Ovary (tissue), 9 donors: ENCODE results near the gene SLC45A2. TPM values are rescaled to one million over a fixed set of nuclear protein-coding genes. Genes with fewer than 3 reads are reported as not detected.

ENCODE experiments used
- DNase-seq, 5 donors: peaks; one replicate each; pipeline ENCODE4 v3.0.0-alpha.2; 2019 to 2020
- H3K27ac ChIP-seq, 2 donors: fragments of 200-600 bp; one replicate each; pipeline versions ENCODE4 v1.5.1 to v1.8.0; 2019 to 2022
- H3K27me3 ChIP-seq: fragments of 200-600 bp; one replicate; pipeline ENCODE4 v1.8.0; 2022
- H3K36me3 ChIP-seq: fragments of 200-600 bp; sonication (generic); one replicate; pipeline ENCODE4 v1.5.1; 2019
- H3K4me1 ChIP-seq: one replicate; pipeline ENCODE4 v1.8.1; 2013; ENCODE audit warnings: mild to moderate bottlenecking, moderate library complexity; ENCODE audit not compliant: insufficient read depth
- H3K4me3 ChIP-seq: fragments of 200-600 bp; sonication (generic); one replicate; pipeline ENCODE4 v1.5.1; 2017
- H3K9me3 ChIP-seq, 2 donors: fragments of 200-600 bp in 1 of 2; sonication (generic) in 1 of 2; one replicate each; pipeline versions ENCODE4 v1.5.1 to v1.8.1; 2013 to 2019; ENCODE audit warnings: mild to moderate bottlenecking in 1 of 2, moderate library complexity in 1 of 2
- EP300 ChIP-seq: sonication (generic); formaldehyde crosslinking; IDR thresholded peaks from one replicate; pipeline ENCODE4 v1.6.1; 2017; ENCODE audit warnings: antibody characterized with exemption
- POLR2A ChIP-seq: fragments of 450-650 bp; IDR thresholded peaks from one replicate; pipeline ENCODE4 v1.6.1; 2017; ENCODE audit warnings: antibody characterized with exemption, mild to moderate bottlenecking, moderate library complexity
- WGBS, 3 donors: extraction: QIAGEN DNeasy Blood & Tissue Kit in 1 of 3; methylation state at CpG; one replicate each; pipeline versions ENCODE4 v1.1.5 to v1.1.7; 2013 to 2017; 5-methylcytosine and 5-hydroxymethylcytosine counted together
- intact Hi-C, 4 donors: fragments of 100-400 bp; cut with DNase I; formaldehyde crosslinking; loops; one replicate each; pipeline versions ENCODE4 v1.11.0 to v1.15.1; 2022 to 2023
- polyA plus RNA-seq, 2 donors: library from polyadenylated mRNA; stranded (reverse); fragments of 200-250 nt in 1 of 2; fragments of 350-450 nt in 1 of 2; fragmentation: Illumina TruSeq in 1 of 2; extraction: RNeasy Lipid Tissue Mini Kit (QIAGEN cat#74804) in 1 of 2; gene quantifications; one replicate each; pipeline ENCODE4 v1.2.3, GENCODE V29; 2013 to 2014
- total RNA-seq, 7 donors: library from RNA; depleted of rRNA in 2 of 7; stranded (reverse); fragments of >200 nt in 2 of 7; fragmentation: NEBNext Ultra II Directional in 3 of 7; extraction: Animal tissue kit (Norgen Biotek cat#: 25700) in 3 of 7; gene quantifications; one replicate each; pipeline versions ENCODE4 v1.1.0 to v1.2.4, GENCODE V29; 2016 to 2023
- TF ChIP-seq, protein P1 (sequence below), 3 donors: fragments of 450-650 bp in 2 of 3; fragments of 200-600 bp in 1 of 3; IDR thresholded peaks; one replicate each; pipeline versions ENCODE4 v1.5.1 to v1.8.0; 2016 to 2022; ENCODE audit warnings: antibody characterized with exemption in 3 of 3, mild to moderate bottlenecking in 1 of 3
- donor health status: DM: no; HTN: no; CAD: no; lungs with moderate emphysema.
- donor health status: DM: no; HTN: no; CAD: no.
- donor health status: Bipolar disorder and iron deficiency.
- donor health status: DM: yes; HTN: yes; CAD: no.
- donor health status: DM: no; HTN: no; CAD: no.
- donor health status: DM: yes; HTN: yes; CAD: no.

SLC45A2 gene
- total and polyA plus RNA-seq, 9 donors = 0.15 TPM; not detected in 8

GRCh38 chr5:33969572-33970452, 14.7 kb downstream of the SLC45A2 start:
- Histone ChIP-seq H3K4me3 (no peak overlapping the region), H3K36me3 (no peaks in the 10 kb centered on the region), H3K9me3 (no peaks in the 10 kb centered on the region), H3K27ac (no peak overlapping the region), H3K4me1 (peaks cover 5% of the 10 kb centered on the region), H3K27me3 (no peaks in the 10 kb centered on the region)
- WGBS, 3 donors = 54 to 65% (median 58%) methylated on average over 10 of the region's 10 CpGs
- TF ChIP-seq POLR2A = no peak
- TF ChIP-seq, protein P1, sequence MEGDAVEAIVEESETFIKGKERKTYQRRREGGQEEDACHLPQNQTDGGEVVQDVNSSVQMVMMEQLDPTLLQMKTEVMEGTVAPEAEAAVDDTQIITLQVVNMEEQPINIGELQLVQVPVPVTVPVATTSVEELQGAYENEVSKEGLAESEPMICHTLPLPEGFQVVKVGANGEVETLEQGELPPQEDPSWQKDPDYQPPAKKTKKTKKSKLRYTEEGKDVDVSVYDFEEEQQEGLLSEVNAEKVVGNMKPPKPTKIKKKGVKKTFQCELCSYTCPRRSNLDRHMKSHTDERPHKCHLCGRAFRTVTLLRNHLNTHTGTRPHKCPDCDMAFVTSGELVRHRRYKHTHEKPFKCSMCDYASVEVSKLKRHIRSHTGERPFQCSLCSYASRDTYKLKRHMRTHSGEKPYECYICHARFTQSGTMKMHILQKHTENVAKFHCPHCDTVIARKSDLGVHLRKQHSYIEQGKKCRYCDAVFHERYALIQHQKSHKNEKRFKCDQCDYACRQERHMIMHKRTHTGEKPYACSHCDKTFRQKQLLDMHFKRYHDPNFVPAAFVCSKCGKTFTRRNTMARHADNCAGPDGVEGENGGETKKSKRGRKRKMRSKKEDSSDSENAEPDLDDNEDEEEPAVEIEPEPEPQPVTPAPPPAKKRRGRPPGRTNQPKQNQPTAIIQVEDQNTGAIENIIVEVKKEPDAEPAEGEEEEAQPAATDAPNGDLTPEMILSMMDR (IDR thresholded peaks at IDR 0.05) = peak in 2 of 3 donors; percentile 16 to 18
- intact Hi-C loops = no loop called here
- DNase-seq = no peak

DNA sequence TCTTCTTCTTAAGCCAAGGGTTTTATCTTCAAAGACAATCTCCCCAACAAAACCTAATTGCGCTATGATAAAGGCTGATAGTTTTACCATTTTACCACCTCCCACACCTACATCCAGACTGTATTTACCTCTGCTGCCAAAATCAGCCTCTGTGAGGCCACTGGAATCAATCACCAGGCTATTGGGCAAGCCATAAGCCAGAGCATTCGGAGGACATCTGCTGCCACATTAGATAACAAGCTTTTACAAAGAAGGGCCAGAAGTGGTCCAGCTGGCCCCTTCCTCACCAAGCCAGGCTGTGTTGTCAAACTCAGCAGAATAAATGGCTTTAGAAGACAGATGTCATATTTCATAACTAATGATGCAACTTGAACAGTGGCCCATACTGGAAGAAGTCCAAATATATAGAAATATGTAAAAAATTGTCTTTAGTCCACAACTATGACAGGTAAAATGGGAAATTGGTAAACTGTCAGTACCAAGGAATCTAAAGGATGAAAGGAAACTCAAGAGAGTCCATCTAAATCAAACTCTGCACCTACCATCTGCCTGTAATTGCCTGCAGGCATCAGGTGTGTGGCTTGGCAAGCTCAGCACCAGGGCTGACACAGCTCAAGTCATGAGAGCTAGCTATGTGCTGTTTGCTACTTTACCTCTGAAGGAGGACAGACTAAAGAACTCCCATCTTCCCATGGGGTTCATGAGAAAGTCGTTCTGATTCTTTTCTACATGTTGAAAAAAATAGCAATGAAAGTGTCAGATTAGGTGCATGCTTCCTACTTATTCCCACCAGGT, 16.1 kb downstream of the SLC45A2 start:
- Histone ChIP-seq H3K4me1 (peaks cover 2% of the 10 kb centered on the region), H3K9me3 (no peaks in the 10 kb centered on the region), H3K27me3 (no peaks in the 10 kb centered on the region), H3K4me3 (no peak overlapping the region), H3K36me3 (no peaks in the 10 kb centered on the region), H3K27ac (no peak overlapping the region)
- WGBS, 3 donors = 40 to 49% (median 43%) methylated on average over 3 of the region's 3 CpGs
- no peak for TF ChIP-seq EP300
- TF ChIP-seq, protein P1 (IDR thresholded peaks at IDR 0.05) = no peak
- TF ChIP-seq POLR2A = no peak
- intact Hi-C loops = no loop called here
- no peak for DNase-seq

DNA sequence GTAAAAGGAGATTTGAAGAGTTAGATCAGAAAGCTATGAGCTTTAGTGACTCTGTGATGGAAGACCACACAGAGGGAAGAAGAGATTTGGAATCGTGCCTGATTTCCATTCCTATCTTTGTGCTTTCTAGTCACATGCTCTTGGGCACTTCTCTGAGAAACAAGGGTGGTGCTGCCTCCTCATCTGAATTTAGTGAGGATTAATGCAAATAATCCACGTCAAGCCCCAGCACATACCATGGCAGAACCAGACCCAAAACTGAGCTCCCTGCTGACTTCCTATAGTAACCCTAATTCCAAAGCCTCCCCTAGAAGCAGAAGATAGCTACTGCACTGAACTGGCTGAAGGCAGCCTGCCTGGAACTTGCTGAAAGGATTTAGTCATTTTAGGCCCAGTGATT, 17.7 kb downstream of the SLC45A2 start:
- no peak for TF ChIP-seq POLR2A
- TF ChIP-seq, protein P1 (IDR thresholded peaks at IDR 0.05) = no peak
- TF ChIP-seq EP300 = no peak
- Histone ChIP-seq H3K4me3 (no peak overlapping the region), H3K36me3 (no peaks in the 10 kb centered on the region), H3K27me3 (no peaks in the 10 kb centered on the region), H3K27ac (no peak overlapping the region), H3K9me3 (no peaks in the 10 kb centered on the region), H3K4me1 (no peaks in the 10 kb centered on the region)
- intact Hi-C loops = no loop called here
- 54 to 65% (median 59%) methylated on average over 2 of the region's 2 CpGs for WGBS, 3 donors
- no peak for DNase-seq

DNA sequence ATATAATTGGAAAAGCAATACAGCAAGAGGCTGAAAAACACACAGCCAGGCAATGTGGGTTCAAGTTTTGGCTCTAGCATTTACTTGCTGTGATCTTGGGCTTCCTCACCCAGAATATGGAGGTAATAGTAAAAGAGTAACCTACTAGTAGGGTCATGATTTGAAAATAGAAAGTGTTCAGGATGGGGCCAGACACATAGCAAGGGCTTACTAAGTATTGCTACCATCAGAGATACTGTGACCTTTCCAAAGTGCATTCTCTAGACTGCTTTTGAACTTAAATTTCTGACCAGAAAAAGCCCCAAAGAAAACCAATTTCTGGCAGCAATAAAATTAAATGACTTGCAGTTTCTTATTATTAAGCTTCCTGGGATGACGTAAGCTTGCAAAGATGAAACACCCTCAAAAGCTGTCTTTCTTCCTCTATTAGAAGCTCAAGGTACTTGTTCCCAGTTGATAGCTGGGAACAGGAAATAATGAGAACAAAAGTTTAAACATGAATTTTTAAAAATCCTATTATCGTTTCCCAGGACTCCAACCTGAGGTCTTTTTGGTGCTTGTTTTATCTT, 20.3 kb downstream of the SLC45A2 start:
- 86 to 88% (median 88%) methylated on average over 2 of the region's 2 CpGs for WGBS, 3 donors

More for the DNA sequence above, 20.3 kb downstream of the SLC45A2 start:
- no peaks in the 10 kb centered on the region for H3K9me3 ChIP-seq
- intact Hi-C loops = no loop called here
- TF ChIP-seq POLR2A (no peak), EP300 (no peak)
- TF ChIP-seq, protein P1 (IDR thresholded peaks at IDR 0.05) = no peak
- no peaks in the 10 kb centered on the region for H3K36me3 ChIP-seq
- no peaks in the 10 kb centered on the region for H3K27me3 ChIP-seq
- H3K27ac ChIP-seq = no peak overlapping the region
- H3K4me1 ChIP-seq = no peaks in the 10 kb centered on the region
- DNase-seq = no peak
- no peak overlapping the region for H3K4me3 ChIP-seq
